Pancreas (tissue), 10 donors: ENCODE results near the gene IL11RA. TPM values are rescaled to one million over a fixed set of nuclear protein-coding genes. Genes with fewer than 3 reads are reported as not detected.
A peak's percentile ranks its signal among the peaks of the same experiment; 100 is the strongest.

Experiments used
- ATAC-seq, 4 donors: fragments of 200-7000 bp; cut with Tn5 transposase; one replicate each; pipeline versions ENCODE4 v1.8.0 to v1.9.1; 2020; ENCODE audit warnings: mild to moderate bottlenecking in 4 of 4, moderate library complexity in 4 of 4
- DNase-seq, 6 donors: peaks; one replicate each; pipeline ENCODE4 v3.0.0-alpha.2; 2020
- FAIRE-seq: peaks from 2 replicates; lab custom pipeline; 2012; peaks lifted over from hg19 to GRCh38; lab: Jason Lieb, UNC
- H3K27ac ChIP-seq, 4 donors: fragments of 200-600 bp; sonication (generic); 1 replicate in 3 of 4; 2 replicates in 1 of 4; pipeline versions ENCODE4 v1.5.0 to v1.8.0; 2020
- H3K27me3 ChIP-seq, 4 donors: fragments of 200-600 bp; one replicate each; pipeline ENCODE4 v1.8.0; 2021
- H3K36me3 ChIP-seq, 3 donors: fragments of 200-600 bp; sonication (generic) in 1 of 3; one replicate each; pipeline versions ENCODE4 v1.5.0 to v1.8.0; 2020 to 2021
- H3K4me1 ChIP-seq, 3 donors: fragments of 200-600 bp; one replicate each; pipeline ENCODE4 v1.8.0; 2021
- H3K4me3 ChIP-seq, 4 donors: fragments of 200-600 bp; sonication (generic) in 2 of 4; one replicate each; pipeline versions ENCODE4 v1.5.0 to v1.8.0; 2020 to 2021
- H3K9me3 ChIP-seq, 4 donors: fragments of 200-600 bp; one replicate each; pipeline ENCODE4 v1.8.0; 2021
- CTCF ChIP-seq, 4 donors: fragments of 200-600 bp; sonication (generic) in 3 of 4; IDR thresholded peaks; one replicate each; pipeline versions ENCODE4 v1.5.0 to v1.8.0; 2021; ENCODE audit warnings: antibody characterized with exemption in 4 of 4
- WGBS, 2 donors: extraction: QIAGEN DNeasy Blood & Tissue Kit; methylation state at CpG; one replicate each; pipeline ENCODE4 v1.1.7; 2013; 5-methylcytosine and 5-hydroxymethylcytosine counted together
- intact Hi-C, 3 donors: fragments of 100-400 bp; cut with DNase I; formaldehyde crosslinking; loops; one replicate each; pipeline versions ENCODE4 v1.11.1 to v1.14.2; 2022
- polyA plus RNA-seq, 2 donors: library from polyadenylated mRNA; stranded (reverse); fragments of 200-250 nt; gene quantifications; one replicate each; pipeline ENCODE4 v1.2.3, GENCODE V29; 2013
- total RNA-seq, 6 donors: library from RNA; stranded (reverse); fragmentation: NEBNext Ultra II Directional in 4 of 6; extraction: Animal tissue kit (Norgen Biotek cat#: 25700) in 4 of 6; gene quantifications; one replicate each; pipeline versions ENCODE4 v1.2.1 to v1.2.4, GENCODE V29; 2021 to 2023
- donor health status: healthy with polysubstance abuse.
- donor health status: DM: no; HTN: no; CAD: no; lungs with moderate emphysema.
- donor health status: DM: no; HTN: no; CAD: no.
- donor health status: control.
- donor health status: control.
- donor health status: Bipolar disorder and iron deficiency.
- donor health status: DM: yes; HTN: yes; CAD: no.
- donor health status: DM: no; HTN: no; CAD: no.
- donor health status: DM: no; HTN: no; CAD: no.
- donor health status: DM: yes; HTN: yes; CAD: no.

The IL11RA gene
- total and polyA plus RNA-seq, 8 donors: 4.1 to 30.0 (median 7.3) TPM

GRCh38 chr9:34624475-34625185 lies 27.4 kb upstream of the IL11RA start:
- 33 to 35% methylated on average over 36 to 39 of the region's 39 CpGs for WGBS, 2 donors
- no peak for ATAC-seq

GRCh38 chr9:34625186-34625486 lies 26.8 kb upstream of the IL11RA start:
- DNase-seq (no peak), FAIRE-seq (no peak), ATAC-seq (no peak)
- Histone ChIP-seq H3K9me3 (no peaks in the 10 kb centered on the region), H3K36me3 (no peaks in the 10 kb centered on the region), H3K4me3 (no peak overlapping the region), H3K27me3 (peaks cover 0 to 28% (median 8%) of the 10 kb centered on the region in 4 donors), H3K4me1 (peaks cover 0 to 7% (median 0%) of the 10 kb centered on the region in 3 donors), H3K27ac (no peak overlapping the region)
- no peak for TF ChIP-seq CTCF (IDR thresholded peaks at IDR 0.05)
- WGBS, 2 donors: 66 to 79% methylated on average over 3 of the region's 3 CpGs
- intact Hi-C loops: no loop called here

More at GRCh38 chr9:34624475-34625185, 27.4 kb upstream of the IL11RA start:
- intact Hi-C loops: no loop called here
- no peak for TF ChIP-seq CTCF (IDR thresholded peaks at IDR 0.05)
- no peaks in the 10 kb centered on the region for H3K36me3 ChIP-seq
- peaks cover 0 to 9% (median 2%) of the 10 kb centered on the region in 3 donors for H3K4me1 ChIP-seq
- H3K4me3 ChIP-seq: no peak overlapping the region
- H3K27ac ChIP-seq: no peak overlapping the region
- H3K9me3 ChIP-seq: no peaks in the 10 kb centered on the region
- no peak for FAIRE-seq
- H3K27me3 ChIP-seq: peaks cover 0 to 28% (median 8%) of the 10 kb centered on the region in 4 donors
- DNase-seq: no peak

GRCh38 chr9:34627716-34628655 lies 24.0 kb upstream of the IL11RA start:
- DNase-seq: no peak

GRCh38 chr9:34628656-34629490 lies 23.1 kb upstream of the IL11RA start, which contains the start of gene ARID3C:
Gene ARID3C (minus strand): TSS chr9:34629066. CDS start chr9:34628014, 1,052 bp downstream.
- FAIRE-seq: no peak
- peak; percentile 83 to 93 (median 90) for ATAC-seq
- no peak for TF ChIP-seq CTCF (IDR thresholded peaks at IDR 0.05)
- Histone ChIP-seq H3K36me3 (no peaks in the 10 kb centered on the region), H3K27me3 (peaks cover 0 to 20% (median 5%) of the 10 kb centered on the region in 4 donors), H3K4me1 (peaks cover 0 to 4% (median 0%) of the 10 kb centered on the region in 3 donors), H3K9me3 (no peaks in the 10 kb centered on the region), H3K27ac (no peak within 1 kb of the TSS), H3K4me3 (peak within 1 kb of the TSS; percentile 7 to 46 (median 30))
- intact Hi-C loops: no loop called here
- DNase-seq: peak in 5 of 6 donors; percentile 44 to 84 (median 68)
- 1 to 2% methylated on average over 36 to 69 of the region's 69 CpGs for WGBS, 2 donors

More at GRCh38 chr9:34627716-34628655, 24.0 kb upstream of the IL11RA start:
- Histone ChIP-seq H3K36me3 (no peaks in the 10 kb centered on the region), H3K9me3 (no peaks in the 10 kb centered on the region), H3K4me3 (peak overlapping the region in 2 of 4 donors; percentile 34 to 46), H3K27me3 (peaks cover 0 to 28% (median 8%) of the 10 kb centered on the region in 4 donors), H3K4me1 (peaks cover 0 to 7% (median 0%) of the 10 kb centered on the region in 3 donors), H3K27ac (no peak overlapping the region)
- 30 to 33% methylated on average over 20 of the region's 20 CpGs for WGBS, 2 donors
- intact Hi-C loops: no loop called here
- no peak for TF ChIP-seq CTCF (IDR thresholded peaks at IDR 0.05)
- no peak for FAIRE-seq
- ATAC-seq: no peak
